ENCODE measurements around the gene EXOC6B.

EXOC6B gene

GRCh38 chr2:72136331-72136730, 689.5 kb downstream of the EXOC6B start:
- no peak for DNase-seq (ENCODE audit: low read depth, low spot score)

DNA sequence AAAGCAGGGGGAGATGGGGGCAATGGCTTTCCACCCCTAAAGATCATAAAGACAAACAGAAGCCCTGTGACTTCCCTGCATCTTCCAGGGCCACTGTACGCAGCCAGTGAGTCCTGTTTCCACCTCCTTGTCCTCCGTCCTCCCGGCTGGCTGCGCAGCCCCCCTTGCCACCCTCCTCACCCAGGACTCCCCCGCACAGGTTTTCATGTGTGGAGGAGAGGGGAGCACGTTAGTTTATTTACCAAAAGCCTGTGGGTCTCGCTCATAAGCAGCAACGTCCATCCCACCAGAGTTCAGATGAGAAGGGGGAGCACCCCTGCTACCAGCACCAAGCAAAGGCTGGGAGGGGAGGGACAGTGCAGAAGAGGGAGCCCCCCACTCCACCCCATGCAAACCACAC, 689.9 kb downstream of the EXOC6B start:
- DNase-seq (ENCODE audit: low read depth, low spot score) = no peak

GRCh38 chr2:72134997-72135800, 690.6 kb downstream of the EXOC6B start:
- no peak for DNase-seq (ENCODE audit: low read depth, low spot score)

GRCh38 chr2:72134408-72134996, 691.3 kb downstream of the EXOC6B start:
- no peak for DNase-seq (ENCODE audit: low read depth, low spot score)

DNA sequence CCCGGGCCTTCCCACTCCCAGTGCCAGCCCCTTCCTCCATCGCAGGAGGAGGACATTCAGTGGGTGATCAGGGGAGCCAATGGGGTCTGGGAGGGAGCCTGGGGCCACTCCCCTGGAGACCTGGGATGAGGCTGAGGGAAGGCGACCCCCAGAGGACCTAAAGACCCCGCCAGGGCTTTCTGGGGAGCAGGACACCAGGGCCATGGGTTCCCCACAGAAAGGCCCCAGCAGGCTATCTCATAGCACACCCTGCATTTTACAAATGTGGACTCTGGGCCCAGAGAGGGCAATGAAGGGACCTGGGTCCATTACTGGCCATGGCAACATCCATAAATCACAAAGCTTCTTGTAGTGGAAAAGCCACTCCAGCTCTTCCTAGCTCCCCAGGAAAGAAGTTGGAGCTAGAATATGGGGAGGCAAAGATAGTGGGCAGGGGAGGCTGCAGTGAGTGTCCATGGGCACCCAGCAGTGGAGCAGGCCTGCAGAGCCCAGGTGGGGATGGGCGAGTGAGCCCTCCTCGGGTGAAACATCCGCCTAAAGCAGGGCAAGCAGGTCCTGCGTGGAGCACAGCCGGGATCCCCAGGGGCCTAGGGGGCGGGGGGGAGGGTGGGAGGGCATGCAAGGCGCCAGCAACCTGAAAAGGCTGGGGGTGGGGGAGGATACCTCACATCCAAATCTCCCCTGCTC, 692.0 kb downstream of the EXOC6B start:
- DNase-seq (ENCODE audit: low read depth, low spot score) = no peak

DNA sequence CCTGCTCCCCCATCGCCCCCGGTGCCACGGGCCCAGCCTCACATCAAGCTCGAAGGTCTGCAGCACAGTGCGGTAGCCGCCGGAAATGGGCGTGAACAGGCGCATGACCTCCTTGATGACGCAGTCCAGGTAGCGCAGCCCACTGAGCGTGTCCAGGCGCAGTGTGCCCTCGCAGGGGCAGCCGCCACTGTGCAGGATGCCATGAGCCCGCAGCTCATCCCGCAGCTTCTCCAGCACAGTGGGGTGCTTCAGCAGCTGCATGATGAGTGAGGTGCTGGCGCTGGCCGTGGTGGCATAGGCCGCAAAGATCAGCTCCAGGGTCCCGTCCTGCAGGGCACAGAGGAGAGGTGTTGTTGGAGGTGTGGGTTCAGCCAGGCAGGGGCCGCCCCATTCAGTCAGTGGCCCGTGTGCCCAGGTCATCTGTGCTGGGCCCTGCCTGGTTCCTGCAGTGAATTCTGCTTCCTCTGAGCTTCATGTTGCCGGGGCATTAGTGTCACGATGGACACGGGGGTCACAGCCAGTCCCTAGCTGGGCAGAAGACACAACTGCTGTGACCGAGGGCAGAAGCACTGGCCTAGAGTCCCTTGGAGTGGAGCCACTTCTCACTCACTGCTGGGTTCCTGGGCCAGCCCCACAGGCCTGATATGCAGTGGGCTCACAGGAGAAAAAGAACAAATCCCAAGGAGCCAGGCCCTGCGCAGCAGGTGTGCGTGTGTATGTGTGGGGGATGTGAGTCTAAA, 692.7 kb downstream of the EXOC6B start:
- DNase-seq (ENCODE audit: low read depth, low spot score) = no peak

GRCh38 chr2:72131916-72132841, 693.7 kb downstream of the EXOC6B start:
- DNase-seq (ENCODE audit: low read depth, low spot score) = no peak

DNA sequence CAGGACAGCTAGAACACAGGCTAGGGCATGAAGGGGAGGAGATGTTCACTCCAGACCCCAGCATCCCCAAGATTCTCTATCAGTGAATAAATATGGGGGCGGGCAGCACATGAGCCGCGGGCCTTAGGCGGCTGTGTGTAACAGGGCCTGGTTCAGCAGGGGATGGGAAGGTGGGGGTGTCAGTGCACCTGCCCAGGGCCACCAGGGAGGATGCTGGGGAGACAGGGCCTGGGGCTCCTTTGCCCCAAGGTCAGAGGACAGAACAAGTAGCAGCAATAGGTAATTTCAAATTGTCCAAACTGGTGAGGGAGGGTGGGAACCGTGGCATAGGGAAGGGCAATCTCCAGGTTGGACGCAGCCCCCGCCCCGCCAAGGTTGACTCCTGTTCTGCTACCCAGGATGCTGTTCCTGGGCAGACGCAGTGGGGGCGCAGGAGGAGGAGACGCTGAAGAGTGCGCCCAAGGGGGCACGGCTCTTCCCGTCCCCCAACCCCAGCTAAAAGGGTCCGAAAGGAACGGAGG, 694.4 kb downstream of the EXOC6B start:
- DNase-seq (ENCODE audit: low read depth, low spot score) = no peak

DNA sequence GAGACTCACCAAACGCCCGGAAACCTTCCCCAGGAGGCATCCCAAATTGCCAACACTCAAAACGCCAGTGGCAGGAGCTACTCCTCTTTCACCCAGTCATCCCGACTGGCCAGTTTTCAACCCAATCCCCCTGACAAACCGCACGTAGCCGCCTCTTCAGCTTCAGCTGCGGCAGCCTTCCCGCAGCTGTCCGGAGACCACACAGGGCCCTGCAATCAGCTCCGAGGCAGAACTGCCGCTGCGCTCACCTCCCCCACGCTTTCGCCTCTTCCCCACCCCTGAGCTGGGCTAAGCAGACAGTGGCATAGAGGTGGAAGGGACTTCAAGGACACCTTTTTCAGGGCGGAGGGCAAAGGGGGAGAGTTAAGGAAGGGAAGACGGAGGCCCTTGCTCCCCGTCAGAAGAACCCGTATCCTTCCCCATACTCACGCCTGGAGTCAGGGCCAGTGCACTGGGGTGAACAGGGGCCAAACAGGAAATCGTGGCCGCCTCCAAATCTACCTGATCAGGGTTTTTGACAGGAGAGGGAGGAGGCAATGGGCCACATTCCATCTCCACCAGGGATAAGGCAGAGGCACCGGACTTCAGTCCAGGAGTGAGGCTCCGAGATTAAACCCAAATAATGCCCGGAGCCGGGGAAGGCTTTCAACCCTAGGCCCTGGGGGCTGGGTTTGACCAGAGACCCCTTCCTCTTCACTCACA, 695.0 kb downstream of the EXOC6B start:
- DNase-seq (ENCODE audit: low read depth, low spot score) = no peak

- DNase-seq (ENCODE audit: low read depth, low spot score) = no peak
Observed at GRCh38 chr2:72129681-72130340, 696.0 kb downstream of the EXOC6B start.

- no peak for DNase-seq (ENCODE audit: low read depth, low spot score)
Observed at GRCh38 chr2:72128843-72129227, 697.0 kb downstream of the EXOC6B start.

GRCh38 chr2:72128059-72128842, 697.6 kb downstream of the EXOC6B start:
- no peak for DNase-seq (ENCODE audit: low read depth, low spot score)

- DNase-seq (ENCODE audit: low read depth, low spot score) = no peak
Observed at GRCh38 chr2:72127401-72128058, 698.3 kb downstream of the EXOC6B start.

- DNase-seq (ENCODE audit: low read depth, low spot score) = no peak
Observed at GRCh38 chr2:72126186-72127100, 699.4 kb downstream of the EXOC6B start.
